ENCODE results near the gene REPS1. TPM values are rescaled to one million over a fixed set of nuclear protein-coding genes. Genes with fewer than 3 reads are reported as not detected.

Gene REPS1
- total RNA-seq, 1 donor from 2014 or later, result 30.4 TPM

DNA sequence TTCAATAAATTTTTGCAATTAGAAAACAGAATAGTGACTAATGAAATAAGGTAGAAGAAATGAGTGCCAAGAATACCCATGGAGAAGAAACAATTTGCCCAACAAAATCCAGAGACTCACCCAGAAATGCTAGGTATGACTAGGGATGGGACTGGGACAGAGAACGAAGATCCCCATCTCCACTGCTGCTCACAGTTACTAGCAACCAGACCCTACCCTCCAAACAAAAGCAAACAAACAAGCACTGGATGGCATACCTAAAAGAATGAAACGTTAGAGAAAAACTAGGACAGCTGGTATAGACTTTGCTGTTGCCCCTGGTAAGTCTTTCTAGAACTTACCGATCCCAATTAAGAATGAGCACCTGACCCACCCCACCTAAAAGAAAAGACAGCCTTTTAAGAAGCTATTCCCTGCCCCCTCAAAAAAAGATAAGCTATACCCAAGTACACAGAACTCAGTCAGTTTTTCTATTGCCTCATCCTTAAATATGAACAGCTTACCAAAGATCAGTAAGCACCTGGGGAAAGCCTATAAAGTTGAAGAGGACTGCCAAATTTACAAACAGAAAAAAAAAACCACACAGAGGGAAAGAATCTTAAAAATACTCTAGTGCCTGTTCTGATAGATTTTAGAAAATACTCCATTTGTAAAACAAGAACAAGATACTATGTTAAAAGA is 31.7 kb downstream of the REPS1 start:
- Histone ChIP-seq H3K4me3 (no peak overlapping the region), H3K9me3 (no peaks in the 10 kb centered on the region), H3K4me1 (peaks cover 0 to 6% of the 10 kb centered on the region in 2 donors), H3K27me3 (no peaks in the 10 kb centered on the region), H3K27ac (no peak overlapping the region), H3K36me3 (no peaks in the 10 kb centered on the region)
- no peak for DNase-seq (ENCODE audit: low spot score in 2 of 2)
- TF ChIP-seq, protein P1, sequence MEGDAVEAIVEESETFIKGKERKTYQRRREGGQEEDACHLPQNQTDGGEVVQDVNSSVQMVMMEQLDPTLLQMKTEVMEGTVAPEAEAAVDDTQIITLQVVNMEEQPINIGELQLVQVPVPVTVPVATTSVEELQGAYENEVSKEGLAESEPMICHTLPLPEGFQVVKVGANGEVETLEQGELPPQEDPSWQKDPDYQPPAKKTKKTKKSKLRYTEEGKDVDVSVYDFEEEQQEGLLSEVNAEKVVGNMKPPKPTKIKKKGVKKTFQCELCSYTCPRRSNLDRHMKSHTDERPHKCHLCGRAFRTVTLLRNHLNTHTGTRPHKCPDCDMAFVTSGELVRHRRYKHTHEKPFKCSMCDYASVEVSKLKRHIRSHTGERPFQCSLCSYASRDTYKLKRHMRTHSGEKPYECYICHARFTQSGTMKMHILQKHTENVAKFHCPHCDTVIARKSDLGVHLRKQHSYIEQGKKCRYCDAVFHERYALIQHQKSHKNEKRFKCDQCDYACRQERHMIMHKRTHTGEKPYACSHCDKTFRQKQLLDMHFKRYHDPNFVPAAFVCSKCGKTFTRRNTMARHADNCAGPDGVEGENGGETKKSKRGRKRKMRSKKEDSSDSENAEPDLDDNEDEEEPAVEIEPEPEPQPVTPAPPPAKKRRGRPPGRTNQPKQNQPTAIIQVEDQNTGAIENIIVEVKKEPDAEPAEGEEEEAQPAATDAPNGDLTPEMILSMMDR (IDR thresholded peaks at IDR 0.05), result no peak
- intact Hi-C loops (cut with DNase I), result no loop called here

DNA sequence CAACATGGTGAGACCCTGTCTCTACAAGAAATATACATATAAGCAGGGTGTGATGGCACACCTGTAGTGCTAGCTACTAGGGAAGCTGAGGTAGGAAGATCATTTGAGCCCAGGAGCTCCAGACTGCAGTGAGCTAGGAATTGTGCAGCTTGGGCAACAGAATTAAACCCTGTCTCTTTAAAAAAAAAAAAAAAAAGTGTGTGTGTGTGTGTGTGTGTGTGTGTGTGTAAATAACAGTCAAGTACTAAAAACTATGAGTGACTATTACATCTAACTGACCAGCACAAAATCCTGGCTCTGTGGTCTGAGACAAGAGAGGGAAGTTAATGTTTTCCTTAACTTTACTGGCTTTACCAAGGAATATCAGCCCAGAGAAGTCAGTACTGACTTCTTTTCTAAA is 32.8 kb downstream of the REPS1 start:
- TF ChIP-seq, protein P1 (IDR thresholded peaks at IDR 0.05), result no peak
- no peak overlapping the region for H3K4me3 ChIP-seq
- H3K27me3 ChIP-seq, result no peaks in the 10 kb centered on the region
- H3K9me3 ChIP-seq, result no peaks in the 10 kb centered on the region
- peaks cover 0 to 6% of the 10 kb centered on the region in 2 donors for H3K4me1 ChIP-seq
- intact Hi-C loops (cut with DNase I), result no loop called here
- no peaks in the 10 kb centered on the region for H3K36me3 ChIP-seq
- no peak for DNase-seq (ENCODE audit: low spot score in 2 of 2)
- no peak overlapping the region for H3K27ac ChIP-seq

DNA sequence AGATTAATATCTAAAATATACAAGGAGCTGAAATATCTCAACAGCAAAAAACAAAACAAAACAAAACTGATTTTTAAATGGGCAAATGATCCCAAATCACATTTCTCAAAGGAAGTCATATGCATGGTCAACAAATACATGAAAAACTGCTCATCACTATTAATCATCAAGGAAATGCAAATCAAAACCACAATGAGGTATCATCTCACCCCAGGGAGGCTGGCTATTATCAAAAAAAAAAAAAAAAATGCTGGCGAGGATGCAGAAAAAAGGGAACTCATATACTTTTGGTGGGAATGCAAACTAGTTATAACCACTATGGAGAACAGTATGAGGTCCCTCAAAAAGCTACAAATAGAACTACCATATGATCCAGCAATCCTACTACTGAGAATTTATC is 34.6 kb downstream of the REPS1 start:
- H3K9me3 ChIP-seq, result no peaks in the 10 kb centered on the region
- H3K4me1 ChIP-seq, result peaks cover 0 to 6% of the 10 kb centered on the region in 2 donors
- intact Hi-C loops (cut with DNase I), result no loop called here
- no peaks in the 10 kb centered on the region for H3K27me3 ChIP-seq
- no peak overlapping the region for H3K4me3 ChIP-seq
- TF ChIP-seq, protein P1 (IDR thresholded peaks at IDR 0.05), result no peak
- no peak overlapping the region for H3K27ac ChIP-seq
- no peaks in the 10 kb centered on the region for H3K36me3 ChIP-seq
- DNase-seq (ENCODE audit: low spot score in 2 of 2), result no peak

DNA sequence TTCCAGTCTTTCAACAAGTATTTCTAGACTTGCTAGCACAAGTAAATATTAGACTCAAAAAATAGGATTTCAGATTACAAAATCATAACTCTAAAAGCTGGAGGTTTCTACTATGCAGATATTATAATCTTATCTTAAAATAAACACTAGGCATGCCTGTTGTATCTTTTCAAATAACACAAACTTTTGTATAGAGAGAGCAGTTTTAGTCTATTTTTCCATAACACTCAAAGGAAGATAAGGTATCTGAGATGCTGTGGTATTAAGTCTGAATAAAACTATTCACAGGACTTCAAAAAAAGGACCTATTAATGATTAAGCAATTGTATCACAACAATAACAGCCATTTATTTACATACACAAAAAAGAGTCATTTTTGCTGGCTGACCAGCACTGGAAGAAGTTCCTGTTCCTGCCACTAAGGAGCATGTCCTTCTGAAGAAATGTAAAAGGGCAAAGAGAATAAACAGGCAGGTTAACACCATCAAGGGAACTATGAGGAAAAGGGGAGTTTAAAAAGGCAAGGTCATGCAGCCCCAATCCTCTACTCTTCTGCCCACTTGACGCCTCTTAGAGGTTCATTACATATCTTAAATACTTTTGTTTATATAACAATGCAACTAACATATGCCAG is 39.4 kb downstream of the REPS1 start:
- no peaks in the 10 kb centered on the region for H3K27me3 ChIP-seq
- intact Hi-C loops (cut with DNase I), result loop anchor here (5.0 kb wide), 1 partner anchor 39 kb away; the partner anchor contains the start of gene REPS1
- H3K4me3 ChIP-seq, result no peak overlapping the region
- no peak for DNase-seq (ENCODE audit: low spot score in 2 of 2)
- H3K27ac ChIP-seq, result no peak overlapping the region
- peaks cover 5 to 13% of the 10 kb centered on the region in 2 donors for H3K36me3 ChIP-seq
- H3K9me3 ChIP-seq, result no peaks in the 10 kb centered on the region
- H3K4me1 ChIP-seq, result peaks cover 0 to 4% of the 10 kb centered on the region in 2 donors
- TF ChIP-seq, protein P1 (IDR thresholded peaks at IDR 0.05), result no peak

DNA sequence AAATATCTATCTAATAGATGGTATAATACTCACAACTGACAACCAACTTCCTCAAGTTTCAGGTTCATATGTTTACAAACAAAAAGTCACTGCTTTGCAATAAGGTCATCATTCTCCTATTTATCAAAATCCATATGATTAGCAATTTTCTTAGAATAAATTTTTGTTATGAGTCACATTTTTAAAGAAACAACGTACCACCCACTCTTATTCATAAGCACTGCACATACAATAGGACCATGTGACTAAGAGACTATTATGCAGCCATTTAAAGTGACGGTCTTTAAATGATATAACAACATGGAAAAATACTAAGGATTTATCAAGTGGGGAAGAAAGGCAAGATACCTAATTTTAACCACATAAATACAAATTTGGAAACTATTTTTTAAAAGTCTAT is 40.0 kb downstream of the REPS1 start:
- Histone ChIP-seq H3K4me1 (peaks cover 0 to 4% of the 10 kb centered on the region in 2 donors), H3K4me3 (no peak overlapping the region), H3K27ac (no peak overlapping the region), H3K27me3 (no peaks in the 10 kb centered on the region), H3K9me3 (no peaks in the 10 kb centered on the region), H3K36me3 (peaks cover 8 to 20% of the 10 kb centered on the region in 2 donors)
- TF ChIP-seq, protein P1 (IDR thresholded peaks at IDR 0.05), result no peak
- intact Hi-C loops (cut with DNase I), result loop anchor here (5.0 kb wide), 1 partner anchor 39 kb away; the partner anchor contains the start of gene REPS1
- DNase-seq (ENCODE audit: low spot score in 2 of 2), result no peak
